Endothelial cell of umbilical vein (primary cell): ENCODE measurements around the gene GRB2.

ENCODE experiments used
- CTCF ChIP-seq, 2 donors: IDR thresholded peaks; 1 replicate in 1 of 2; 2 replicates in 1 of 2; pipeline ENCODE4 v1.5.1; 2011; ENCODE audit warnings: low read length in 2 of 2, mild to moderate bottlenecking in 2 of 2, moderate library complexity in 2 of 2, control low read depth in 1 of 2, inconsistent platforms in 1 of 2, low read depth in 1 of 2; ENCODE audit not compliant: insufficient read depth in 1 of 2; ENCODE audit errors: extremely low read depth in 1 of 2
- EZH2 ChIP-seq: IDR thresholded peaks from 2 replicates; pipeline ENCODE4 v1.6.1; 2012; ENCODE audit warnings: borderline replicate concordance, low read depth, mild to moderate bottlenecking, moderate library complexity, low read length, inconsistent platforms; ENCODE audit not compliant: severe bottlenecking
- GATA2 ChIP-seq: IDR thresholded peaks from 2 replicates; pipeline ENCODE4 v1.7.0; 2011; ENCODE audit warnings: low read depth, mild to moderate bottlenecking, moderate library complexity, mixed read lengths, low read length; ENCODE audit not compliant: insufficient read length, insufficient read depth
- JUN ChIP-seq: IDR thresholded peaks from 2 replicates; pipeline ENCODE4 v1.6.1; 2011; ENCODE audit warnings: borderline replicate concordance, low read depth; ENCODE audit not compliant: insufficient read length, insufficient read depth
- POLR2A ChIP-seq: IDR thresholded peaks from 2 replicates; pipeline ENCODE4 v1.6.1; 2012; ENCODE audit warnings: low read depth, mild to moderate bottlenecking, control low read depth, low read length
- POLR2AphosphoS5 ChIP-seq: IDR thresholded peaks from 2 replicates; pipeline ENCODE4 v1.6.1; 2012; ENCODE audit warnings: low read depth, mild to moderate bottlenecking, control low read depth, low read length, moderate library complexity; ENCODE audit not compliant: insufficient read depth

DNA sequence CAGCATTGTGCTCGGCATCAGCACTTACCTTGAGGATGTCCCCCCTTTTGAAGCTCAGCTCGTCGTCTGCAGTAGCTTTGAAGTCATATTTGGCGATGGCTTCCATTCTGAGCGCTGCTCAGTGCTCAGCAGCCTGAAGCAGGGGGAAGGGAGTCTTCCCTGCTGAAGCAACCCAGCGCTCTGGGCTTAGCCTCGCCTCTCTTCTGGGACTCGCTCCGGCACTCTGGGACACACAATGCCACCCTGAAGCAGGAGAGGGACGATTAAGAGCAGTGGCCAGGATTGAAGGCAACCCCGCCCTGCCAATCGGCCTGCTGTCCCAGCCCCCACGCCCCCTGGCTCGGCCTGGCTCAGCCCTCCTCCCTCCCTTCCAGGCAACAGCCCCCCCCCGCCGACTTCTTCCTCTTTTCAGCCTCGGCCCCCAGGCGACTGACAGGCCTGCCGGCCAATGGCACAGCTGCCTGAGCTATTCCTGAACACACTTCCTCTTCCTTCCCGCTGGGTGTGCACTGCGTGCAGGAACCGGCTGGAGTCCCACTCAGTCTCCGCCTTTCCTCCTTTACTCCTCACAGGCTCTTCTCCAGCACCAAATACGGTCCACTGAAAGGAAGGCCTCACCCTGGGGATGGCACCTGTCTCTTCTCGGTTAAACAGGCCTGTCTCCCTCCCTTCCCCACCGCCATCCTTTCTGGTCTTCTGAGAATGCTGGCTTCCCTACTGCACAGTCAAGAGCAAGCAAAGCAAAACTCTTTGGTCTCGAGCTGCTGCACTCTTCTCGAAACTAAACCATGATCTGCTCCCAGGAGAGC is 11.8 kb downstream of the GRB2 start:
- TF ChIP-seq EZH2, result no peak
- peak; percentile 83 for TF ChIP-seq POLR2AphosphoS5
- peak; percentile 93 for TF ChIP-seq POLR2A
- TF ChIP-seq CTCF (IDR thresholded peaks at IDR 0.05; ENCODE audit: extremely low read depth in 1 of 2, insufficient read depth in 1 of 2, low read depth in 1 of 2, low read length in 2 of 2), result no peak
- TF ChIP-seq JUN, result no peak
- TF ChIP-seq GATA2, result no peak
